ENCODE results near the gene TMEM106C.
A peak's percentile ranks its signal among the peaks of the same experiment; 100 is the strongest.

DNA sequence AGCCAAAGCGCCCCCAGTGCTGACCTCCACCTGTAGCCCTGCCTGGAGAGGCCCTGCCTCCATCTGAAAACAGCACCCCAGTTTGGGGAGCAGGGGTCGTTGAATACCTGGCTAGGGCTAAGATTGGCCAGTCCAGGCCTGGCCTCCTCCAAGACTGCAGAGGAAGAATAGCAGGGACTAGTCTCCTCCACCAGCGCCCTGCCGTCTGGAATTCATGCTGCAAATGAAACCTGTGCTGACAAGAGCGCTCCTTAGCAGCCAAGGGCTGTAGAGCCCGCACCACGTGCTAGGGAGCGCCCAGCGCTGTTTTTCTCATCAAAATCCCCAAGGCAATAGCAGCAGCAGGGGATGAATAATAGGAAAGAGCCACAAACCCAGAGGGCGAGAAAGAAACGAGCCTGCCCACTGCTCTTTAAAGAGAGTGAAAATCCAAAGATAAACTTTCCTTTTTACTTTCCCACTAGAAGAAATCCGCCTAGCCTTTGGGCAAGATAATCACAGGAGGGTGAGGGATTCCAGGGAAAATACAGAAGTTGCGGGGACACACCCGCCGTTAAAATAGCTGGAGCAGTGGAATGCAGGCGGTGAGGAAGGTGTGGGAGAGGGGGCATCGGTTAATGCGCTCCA lies 37.6 kb downstream of the TMEM106C start:
- TF ChIP-seq RAD21 (IDR thresholded peaks at IDR 0.05; ENCODE audit: low read length) (no peak), POLR2A (IDR thresholded peaks at IDR 0.05; ENCODE audit: low read depth, low read length) (no peak), CHD1 (IDR thresholded peaks at IDR 0.05; ENCODE audit: low read depth, low read length) (no peak), RCOR1 (IDR thresholded peaks at IDR 0.05; ENCODE audit: insufficient replicate concordance, low read length) (no peak), NFE2L2 (IDR thresholded peaks at IDR 0.05; ENCODE audit: low read depth, low read length) (no peak), BHLHE40 (IDR thresholded peaks at IDR 0.05; ENCODE audit: low read depth, low read length) (no peak), MXI1 (IDR thresholded peaks at IDR 0.05; ENCODE audit: borderline replicate concordance, low read depth, low read length) (no peak), CEBPB (IDR thresholded peaks at IDR 0.05; ENCODE audit: low read depth, low read length) (no peak), RFX5 (IDR thresholded peaks at IDR 0.05; ENCODE audit: low read depth, low read length) (no peak), MAFK (IDR thresholded peaks at IDR 0.05; ENCODE audit: low read depth, low read length) (no peak)
- TF ChIP-seq, protein P1, sequence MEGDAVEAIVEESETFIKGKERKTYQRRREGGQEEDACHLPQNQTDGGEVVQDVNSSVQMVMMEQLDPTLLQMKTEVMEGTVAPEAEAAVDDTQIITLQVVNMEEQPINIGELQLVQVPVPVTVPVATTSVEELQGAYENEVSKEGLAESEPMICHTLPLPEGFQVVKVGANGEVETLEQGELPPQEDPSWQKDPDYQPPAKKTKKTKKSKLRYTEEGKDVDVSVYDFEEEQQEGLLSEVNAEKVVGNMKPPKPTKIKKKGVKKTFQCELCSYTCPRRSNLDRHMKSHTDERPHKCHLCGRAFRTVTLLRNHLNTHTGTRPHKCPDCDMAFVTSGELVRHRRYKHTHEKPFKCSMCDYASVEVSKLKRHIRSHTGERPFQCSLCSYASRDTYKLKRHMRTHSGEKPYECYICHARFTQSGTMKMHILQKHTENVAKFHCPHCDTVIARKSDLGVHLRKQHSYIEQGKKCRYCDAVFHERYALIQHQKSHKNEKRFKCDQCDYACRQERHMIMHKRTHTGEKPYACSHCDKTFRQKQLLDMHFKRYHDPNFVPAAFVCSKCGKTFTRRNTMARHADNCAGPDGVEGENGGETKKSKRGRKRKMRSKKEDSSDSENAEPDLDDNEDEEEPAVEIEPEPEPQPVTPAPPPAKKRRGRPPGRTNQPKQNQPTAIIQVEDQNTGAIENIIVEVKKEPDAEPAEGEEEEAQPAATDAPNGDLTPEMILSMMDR (conservative IDR thresholded peaks at IDR 0.05; ENCODE audit: low read depth, low read length) = no peak
- TF ChIP-seq, protein P2, sequence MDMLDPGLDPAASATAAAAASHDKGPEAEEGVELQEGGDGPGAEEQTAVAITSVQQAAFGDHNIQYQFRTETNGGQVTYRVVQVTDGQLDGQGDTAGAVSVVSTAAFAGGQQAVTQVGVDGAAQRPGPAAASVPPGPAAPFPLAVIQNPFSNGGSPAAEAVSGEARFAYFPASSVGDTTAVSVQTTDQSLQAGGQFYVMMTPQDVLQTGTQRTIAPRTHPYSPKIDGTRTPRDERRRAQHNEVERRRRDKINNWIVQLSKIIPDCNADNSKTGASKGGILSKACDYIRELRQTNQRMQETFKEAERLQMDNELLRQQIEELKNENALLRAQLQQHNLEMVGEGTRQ (IDR thresholded peaks at IDR 0.05; ENCODE audit: low read depth, low read length) = peak; percentile 49; the same call in 1 of the 2 replicates

Measured in IMR-90 (cell line).